ENCODE measurements around the gene DHX35. TPM values are rescaled to one million over a fixed set of nuclear protein-coding genes. Genes with fewer than 3 reads are reported as not detected.

DHX35 gene
- total RNA-seq, 1 experiment from 2014 or later: 11.2 TPM

GRCh38 chr20:38946836-38947235 lies 15.3 kb upstream of the DHX35 start:
- POLR2A ChIA-PET: no interaction called here
- H3K9me3 ChIP-seq (ENCODE audit: control insufficient read depth in 1 of 2, insufficient read depth in 1 of 2, low read depth in 1 of 2, low read length in 2 of 2): no peaks in the 10 kb centered on the region
- DNase-seq (ENCODE audit: low read depth, low spot score) (no peak), ATAC-seq (no peak)
- no peak overlapping the region for H2AFZ ChIP-seq (ENCODE audit: low read depth, low read length, poor library complexity, severe bottlenecking)
- H3K27me3 ChIP-seq (ENCODE audit: insufficient read depth, low read length): no peaks in the 10 kb centered on the region
- BruUV-seq (replicated peaks): no TSS peak
- TF ChIP-seq CTCF (IDR thresholded peaks at IDR 0.05 in 2 of 3, conservative IDR thresholded peaks at IDR 0.05 in 1 of 3; ENCODE audit: borderline replicate concordance in 1 of 3, insufficient read depth in 1 of 3, low read depth in 2 of 3, low read length in 2 of 3): no peak
- no peak for TF ChIP-seq EGR1 (IDR thresholded peaks at IDR 0.05; ENCODE audit: low read depth)
- TF ChIP-seq ZBTB33 (IDR thresholded peaks at IDR 0.05; ENCODE audit: extremely low read depth, insufficient replicate concordance, low read length): no peak
- no peak for TF ChIP-seq SP1 (IDR thresholded peaks at IDR 0.05; ENCODE audit: low read depth)
- TF ChIP-seq RAD21 (IDR thresholded peaks at IDR 0.05; ENCODE audit: low read depth): no peak
- TF ChIP-seq FOSL1 (IDR thresholded peaks at IDR 0.05; ENCODE audit: low read depth): no peak
- no peak for TF ChIP-seq EZH2phosphoT487 (IDR thresholded peaks at IDR 0.05; ENCODE audit: borderline replicate concordance)
- TF ChIP-seq REST (IDR thresholded peaks at IDR 0.05; ENCODE audit: low read depth): no peak
- H3K36me3 ChIP-seq (ENCODE audit: control insufficient read depth in 1 of 2, insufficient read depth in 2 of 2, low read length in 2 of 2): peaks cover 54 to 55% of the 10 kb centered on the region in 2 experiments
- no peak overlapping the region for H3K27ac ChIP-seq (ENCODE audit: low read depth, low read length)
- no peaks in the 10 kb centered on the region for H3K9me2 ChIP-seq (ENCODE audit: insufficient read depth)
- H3K9ac ChIP-seq (ENCODE audit: low read length): no peak overlapping the region
- H3K4me3 ChIP-seq (replicated peaks in 1 of 2; ENCODE audit: low read depth in 1 of 2, low read length in 2 of 2): no peak overlapping the region
- no peak overlapping the region for H3K4me2 ChIP-seq (ENCODE audit: low read length)
- no peaks in the 10 kb centered on the region for H4K20me1 ChIP-seq (ENCODE audit: insufficient read depth)
- CTCF ChIA-PET: no interaction called here
- RAD21 ChIA-PET (ENCODE audit: low non-redundant PET in 1 of 2, low total read pairs in 2 of 2, uncharacterized antibody in 2 of 2, unreplicated experiment in 2 of 2): no interaction called here
- H3K4me1 ChIP-seq (ENCODE audit: control insufficient read depth in 1 of 2, insufficient read depth in 2 of 2, low read length in 2 of 2): no peaks in the 10 kb centered on the region
- H3K79me2 ChIP-seq (ENCODE audit: insufficient read depth, low read length): peaks cover 80% of the 10 kb centered on the region
- intact Hi-C loops (cut with micrococcal nuclease): no loop called here

All from HCT116 (cell line).